Subcutaneous adipose tissue (tissue), 4 donors: ENCODE data around the gene MLKL. TPM values are rescaled to one million over a fixed set of nuclear protein-coding genes. Genes with fewer than 3 reads are reported as not detected.

Source experiments
- total RNA-seq, 4 donors: library from RNA; depleted of rRNA; stranded (reverse); fragments of >200 nt; gene quantifications; one replicate each; pipeline ENCODE4 v1.1.0, GENCODE V29; 2016
- TF ChIP-seq, protein P1 (sequence below): fragments of 450-650 bp; IDR thresholded peaks from one replicate; pipeline ENCODE4 v1.5.1; 2016; ENCODE audit warnings: low read depth, mild to moderate bottlenecking, control low read depth, antibody characterized with exemption, moderate library complexity

MLKL gene
- total RNA-seq, 4 donors from 2014 or later: 19.0 to 46.0 (median 27.3) TPM

DNA sequence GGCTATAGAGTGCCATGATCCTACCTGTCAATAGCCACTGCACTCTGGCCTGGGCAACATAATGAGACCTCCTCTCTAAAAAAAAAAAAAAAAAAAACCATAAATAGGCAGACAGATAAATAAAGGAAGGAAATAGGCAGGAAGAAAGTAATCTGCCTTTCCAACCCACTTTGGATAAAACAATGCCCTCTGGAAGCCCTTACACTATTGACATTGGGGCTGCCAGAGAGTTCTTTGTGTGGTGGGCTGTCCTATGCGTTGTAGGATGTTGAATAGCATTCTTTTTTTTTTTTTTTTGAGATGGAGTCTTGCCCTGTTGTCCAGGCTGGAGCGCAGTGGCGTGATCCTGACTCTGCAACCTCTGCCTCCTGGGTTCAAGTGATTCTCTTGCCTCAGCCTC lies 26.8 kb downstream of the MLKL start:
- TF ChIP-seq, protein P1, sequence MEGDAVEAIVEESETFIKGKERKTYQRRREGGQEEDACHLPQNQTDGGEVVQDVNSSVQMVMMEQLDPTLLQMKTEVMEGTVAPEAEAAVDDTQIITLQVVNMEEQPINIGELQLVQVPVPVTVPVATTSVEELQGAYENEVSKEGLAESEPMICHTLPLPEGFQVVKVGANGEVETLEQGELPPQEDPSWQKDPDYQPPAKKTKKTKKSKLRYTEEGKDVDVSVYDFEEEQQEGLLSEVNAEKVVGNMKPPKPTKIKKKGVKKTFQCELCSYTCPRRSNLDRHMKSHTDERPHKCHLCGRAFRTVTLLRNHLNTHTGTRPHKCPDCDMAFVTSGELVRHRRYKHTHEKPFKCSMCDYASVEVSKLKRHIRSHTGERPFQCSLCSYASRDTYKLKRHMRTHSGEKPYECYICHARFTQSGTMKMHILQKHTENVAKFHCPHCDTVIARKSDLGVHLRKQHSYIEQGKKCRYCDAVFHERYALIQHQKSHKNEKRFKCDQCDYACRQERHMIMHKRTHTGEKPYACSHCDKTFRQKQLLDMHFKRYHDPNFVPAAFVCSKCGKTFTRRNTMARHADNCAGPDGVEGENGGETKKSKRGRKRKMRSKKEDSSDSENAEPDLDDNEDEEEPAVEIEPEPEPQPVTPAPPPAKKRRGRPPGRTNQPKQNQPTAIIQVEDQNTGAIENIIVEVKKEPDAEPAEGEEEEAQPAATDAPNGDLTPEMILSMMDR: no peak

- TF ChIP-seq, protein P1: no peak
These were observed 33.4 kb downstream of the MLKL start for GRCh38 chr16:74667255-74667700.

- TF ChIP-seq, protein P1: no peak
These were observed 34.0 kb downstream of the MLKL start, which contains the start of gene RFWD3 for GRCh38 chr16:74666425-74667254. TSS of gene RFWD3 (minus strand) at chr16:74666877. CDS start at chr16:74661449, 5,428 bp downstream.

DNA sequence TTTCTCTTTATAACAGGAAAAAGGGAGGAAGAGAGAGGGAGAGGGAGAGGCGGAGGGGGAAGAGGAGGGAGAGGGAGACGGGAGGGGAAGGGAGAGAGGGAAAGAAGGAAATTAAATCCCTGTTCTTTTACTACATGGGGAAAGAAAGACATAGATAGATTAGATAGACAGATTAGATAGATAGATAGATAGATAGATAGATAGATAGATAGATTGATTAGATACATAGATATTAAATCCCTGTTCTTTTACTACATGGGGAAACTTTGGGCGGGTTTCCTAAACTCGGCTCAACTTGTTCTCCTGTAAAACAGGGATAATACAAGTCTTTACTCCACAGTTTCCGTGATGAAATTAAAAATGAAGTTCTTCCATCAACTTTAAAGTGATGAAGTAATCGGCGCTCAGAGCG lies 34.6 kb downstream of the MLKL start:
- TF ChIP-seq, protein P1: no peak

DNA sequence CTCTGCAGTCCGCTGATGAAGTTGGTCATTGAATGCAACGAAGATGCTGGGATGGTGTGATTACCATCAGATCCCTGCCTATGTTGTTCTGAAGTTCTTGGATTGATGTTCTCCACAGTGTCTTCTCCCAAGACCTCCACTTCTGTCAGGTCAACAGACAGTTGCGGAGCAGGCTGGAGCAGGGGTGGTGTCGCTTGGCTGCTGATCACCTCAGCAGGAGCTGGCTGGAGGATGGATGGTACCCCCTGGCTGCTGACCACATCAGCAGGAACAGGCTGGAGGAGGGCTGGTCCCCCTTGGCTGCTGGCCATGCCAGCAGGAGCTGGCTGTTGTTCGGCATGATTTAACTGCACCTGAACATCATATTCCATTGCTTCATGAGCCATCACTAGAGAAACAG lies 39.6 kb downstream of the MLKL start:
- TF ChIP-seq, protein P1: no peak

DNA sequence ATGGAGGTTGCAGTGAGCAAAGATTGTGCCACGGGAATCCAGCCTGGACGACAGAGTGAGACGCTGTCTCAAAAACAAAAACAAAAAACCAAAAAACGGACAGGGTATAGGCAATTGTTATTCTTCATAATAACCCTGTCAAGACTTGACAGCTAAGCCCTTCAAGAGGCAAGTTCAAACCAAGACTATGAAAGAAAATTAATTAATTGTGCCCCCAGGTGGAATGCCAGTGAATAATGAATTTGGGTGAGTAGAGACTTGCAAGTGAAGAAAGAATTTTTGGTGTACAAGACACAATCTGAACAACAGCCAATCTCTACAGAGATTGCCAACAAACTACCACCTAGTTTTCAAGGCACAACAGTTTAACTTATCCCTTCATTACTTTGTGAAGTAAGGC lies 40.3 kb downstream of the MLKL start:
- TF ChIP-seq, protein P1: no peak

DNA sequence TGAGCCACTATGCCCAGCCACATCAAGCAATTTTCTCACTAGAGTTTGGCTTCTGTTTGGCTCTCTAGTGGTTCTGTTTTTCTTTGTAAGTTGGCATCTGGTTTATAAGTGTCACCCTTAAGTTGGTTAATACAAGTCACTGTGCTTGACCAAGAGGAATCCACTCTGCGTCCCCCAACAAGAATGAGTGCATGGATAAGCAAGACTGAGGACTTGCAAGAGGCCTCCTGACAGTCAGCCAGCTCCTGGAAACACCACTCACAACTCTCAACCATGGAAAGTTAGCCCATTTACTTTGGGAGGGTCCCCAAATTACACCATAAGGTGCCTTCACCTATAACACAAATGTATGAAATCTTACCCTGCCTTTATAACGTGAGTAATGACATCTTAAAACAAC lies 41.6 kb downstream of the MLKL start:
- TF ChIP-seq, protein P1: no peak
